HepG2 (cell line): ENCODE results near the gene ARMC5. TPM values are rescaled to one million over a fixed set of nuclear protein-coding genes. Genes with fewer than 3 reads are reported as not detected.
A peak's percentile ranks its signal among the peaks of the same experiment; 100 is the strongest.

ENCODE experiments used
- ARID2 ChIP-seq: sonication (generic); formaldehyde crosslinking; IDR thresholded peaks from 2 replicates; pipeline ENCODE4 v1.8.1; 2022; ENCODE audit warnings: mild to moderate bottlenecking, missing genetic modification reagents, borderline replicate concordance
- EED ChIP-seq: sonication (generic); formaldehyde crosslinking; IDR thresholded peaks from 2 replicates; pipeline ENCODE4 v1.5.0; 2020; ENCODE audit warnings: mild to moderate bottlenecking, missing genetic modification reagents
- ETV5 ChIP-seq: IDR thresholded peaks from 2 replicates; pipeline ENCODE4 v1.6.1; 2018; ENCODE audit warnings: missing biosample characterization, missing genetic modification reagents, inconsistent platforms, borderline replicate concordance
- FIP1L1 ChIP-seq: fragments of 200-400 bp; formaldehyde crosslinking; IDR thresholded peaks from 2 replicates; pipeline ENCODE4 v1.6.1; 2018; ENCODE audit warnings: low read depth, mild to moderate bottlenecking, low read length, moderate library complexity, borderline replicate concordance; ENCODE audit not compliant: insufficient read depth
- JARID2 ChIP-seq: sonication (generic); formaldehyde crosslinking; IDR thresholded peaks from 2 replicates; pipeline ENCODE4 v1.8.1; 2023; ENCODE audit warnings: missing genetic modification reagents, inconsistent platforms; ENCODE audit not compliant: insufficient replicate concordance
- MAZ ChIP-seq, 2 experiments: sonication (generic) in 1 of 2; formaldehyde crosslinking in 1 of 2; IDR thresholded peaks; 2 replicates each; pipeline versions ENCODE4 v1.5.0 to v1.6.1; 2012 to 2020; ENCODE audit warnings: low read depth in 2 of 2, mild to moderate bottlenecking in 2 of 2, borderline replicate concordance in 1 of 2, improper control_type of control experiment in 1 of 2, low read length in 1 of 2, missing genetic modification reagents in 1 of 2, moderate library complexity in 1 of 2
- MTF2 ChIP-seq: sonication (generic); formaldehyde crosslinking; IDR thresholded peaks from 2 replicates; pipeline ENCODE4 v1.5.0; 2020; ENCODE audit warnings: missing genetic modification reagents, borderline replicate concordance
- RXRB ChIP-seq: IDR thresholded peaks from 2 replicates; pipeline ENCODE4 v1.6.1; 2016; ENCODE audit warnings: borderline replicate concordance, missing genetic modification reagents, missing compliant biosample characterization
- SIN3B ChIP-seq: fragments of 150-350 bp; IDR thresholded peaks from 2 replicates; pipeline ENCODE4 v1.6.1; 2014; ENCODE audit warnings: low read length
- SRY ChIP-seq: sonication (generic); formaldehyde crosslinking; IDR thresholded peaks from 2 replicates; pipeline ENCODE4 v1.8.0; 2022; ENCODE audit warnings: mild to moderate bottlenecking, missing genetic modification reagents
- ZBTB10 ChIP-seq: sonication (generic); formaldehyde crosslinking; IDR thresholded peaks from 2 replicates; pipeline ENCODE4 v1.4.0; 2020; ENCODE audit warnings: missing genetic modification reagents, borderline replicate concordance
- ZNF224 ChIP-seq: sonication (generic); formaldehyde crosslinking; IDR thresholded peaks from 2 replicates; pipeline ENCODE4 v1.5.0; 2020; ENCODE audit warnings: mild to moderate bottlenecking, missing genetic modification reagents
- ZNF253 ChIP-seq: sonication (generic); formaldehyde crosslinking; IDR thresholded peaks from 2 replicates; pipeline ENCODE4 v1.8.0; 2022; ENCODE audit warnings: mild to moderate bottlenecking, missing genetic modification reagents, borderline replicate concordance
- ZNF343 ChIP-seq: sonication (generic); formaldehyde crosslinking; IDR thresholded peaks from 2 replicates; pipeline ENCODE4 v1.4.0; 2020; ENCODE audit warnings: mild to moderate bottlenecking, missing genetic modification reagents
- ZNF569 ChIP-seq: sonication (generic); formaldehyde crosslinking; IDR thresholded peaks from 2 replicates; pipeline ENCODE4 v1.5.0; 2020; ENCODE audit warnings: mild to moderate bottlenecking, missing genetic modification reagents, moderate library complexity, borderline replicate concordance
- ZNF615 ChIP-seq: sonication (generic); formaldehyde crosslinking; IDR thresholded peaks from 2 replicates; pipeline ENCODE4 v1.5.0; 2020; ENCODE audit warnings: mild to moderate bottlenecking, missing genetic modification reagents, borderline replicate concordance
- ZNF749 ChIP-seq: sonication (generic); formaldehyde crosslinking; IDR thresholded peaks from 2 replicates; pipeline ENCODE4 v1.8.0; 2022; ENCODE audit warnings: mild to moderate bottlenecking, missing genetic modification reagents, moderate library complexity, borderline replicate concordance
- ZNF788 ChIP-seq: sonication (generic); formaldehyde crosslinking; IDR thresholded peaks from 2 replicates; pipeline ENCODE4 v1.5.0; 2020; ENCODE audit warnings: mild to moderate bottlenecking, missing genetic modification reagents, borderline replicate concordance
- ZNF816 ChIP-seq: sonication (generic); formaldehyde crosslinking; IDR thresholded peaks from 2 replicates; pipeline ENCODE4 v1.8.0; 2022; ENCODE audit warnings: missing genetic modification reagents, mild to moderate bottlenecking, borderline replicate concordance
- polyA plus RNA-seq, 8 experiments: library from polyadenylated mRNA; depleted of rRNA in 3 of 8; stranded (reverse) in 7 of 8; unstranded in 1 of 8; fragments of >200 nt; fragmentation: Illumina TruSeq in 4 of 8; extraction: Trizol in 4 of 8; gene quantifications; 2 replicates each; pipeline versions ENCODE4 v1.2.1 to v1.2.3, GENCODE V29; 2011 to 2016; ENCODE audit warnings: low read depth in 4 of 8, missing spikeins in 1 of 8, mixed read lengths in 1 of 8; ENCODE audit not compliant: insufficient read depth in 1 of 8
- total RNA-seq, 5 experiments: library from RNA; depleted of rRNA; stranded (reverse); fragments of >200 nt; fragmentation: Illumina TruSeq; extraction: Trizol; gene quantifications; 2 replicates each; pipeline ENCODE4 v1.2.3, GENCODE V29; 2016; ENCODE audit warnings: low read depth in 1 of 5
- TF ChIP-seq, protein P1 (sequence below): sonication (generic); formaldehyde crosslinking; IDR thresholded peaks from 2 replicates; pipeline ENCODE4 v1.8.1; 2023; ENCODE audit warnings: mild to moderate bottlenecking, inconsistent platforms, moderate library complexity, missing genetic modification reagents, borderline replicate concordance
- TF ChIP-seq, protein P2 (sequence below): IDR thresholded peaks from 2 replicates; pipeline ENCODE4 v1.6.1; 2012; ENCODE audit warnings: inconsistent platforms
- TF ChIP-seq, protein P3 (sequence below): sonication (generic); formaldehyde crosslinking; IDR thresholded peaks from 2 replicates; pipeline ENCODE4 v1.4.0; 2020; ENCODE audit warnings: missing genetic modification reagents

The ARMC5 gene
- total and polyA plus RNA-seq, 2 of the 13 experiments (the other 11 are each of a cell fraction or from before 2014, with no cell fraction given), result 10.8 to 22.3 TPM

DNA sequence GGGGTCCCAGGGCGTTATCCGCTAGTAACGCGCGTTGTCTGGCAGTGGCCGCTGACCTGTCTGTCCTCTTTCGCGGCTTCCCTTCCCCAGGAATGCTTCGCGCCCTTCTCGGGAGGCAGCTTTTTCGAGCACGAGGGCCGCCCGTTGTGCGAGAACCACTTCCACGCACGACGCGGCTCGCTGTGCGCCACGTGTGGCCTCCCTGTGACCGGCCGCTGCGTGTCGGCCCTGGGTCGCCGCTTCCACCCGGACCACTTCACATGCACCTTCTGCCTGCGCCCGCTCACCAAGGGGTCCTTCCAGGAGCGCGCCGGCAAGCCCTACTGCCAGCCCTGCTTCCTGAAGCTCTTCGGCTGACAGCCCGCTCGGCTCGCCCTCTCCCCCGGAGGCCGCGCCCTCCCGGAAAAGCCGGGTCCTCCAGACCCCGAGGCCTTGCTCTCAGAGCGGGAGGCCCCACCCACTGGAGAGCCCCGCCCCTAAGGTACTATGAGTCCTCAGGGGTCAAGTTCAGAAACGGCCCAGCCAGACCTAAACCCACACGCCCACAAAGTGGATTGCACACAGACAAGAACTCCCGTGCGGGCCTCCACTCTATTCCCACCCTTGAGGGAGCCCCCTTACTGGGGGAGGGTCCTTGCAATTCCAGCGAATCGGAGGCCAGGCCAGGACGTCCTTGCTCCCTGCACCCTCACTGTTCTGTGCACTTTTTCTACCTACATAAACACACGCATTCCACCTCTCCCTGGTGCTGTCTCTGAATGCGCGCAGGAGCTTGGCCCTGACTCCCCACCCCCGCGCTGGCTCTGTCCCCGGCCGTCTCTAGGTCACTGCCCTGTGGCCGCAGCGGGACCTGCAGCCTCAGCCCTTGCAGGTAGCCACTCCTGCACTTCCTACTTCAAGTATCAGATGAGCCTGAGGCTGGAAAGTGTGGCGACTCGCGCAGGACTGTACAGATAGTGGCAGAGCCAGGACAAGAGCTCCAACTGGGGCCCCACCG, 18.2 kb downstream of the ARMC5 start (continued):
- TF ChIP-seq ZNF224 (CRISPR knock-in tag) (no peak), MTF2 (peak; percentile 67; the same call in 1 of the 2 replicates), ZNF253 (CRISPR knock-in tag) (no peak), ETV5 (CRISPR knock-in tag) (peak; percentile 60), FIP1L1 (no peak), ZNF343 (CRISPR knock-in tag) (peak; percentile 83), SRY (CRISPR knock-in tag) (peak; percentile 40), MAZ (IDR thresholded peaks at IDR 0.05; ENCODE audit: borderline replicate concordance, low read depth, low read length) (0 out of 2 replicates have a peak, but pooled peaks have one; percentile 71), MAZ (CRISPR knock-in tag; IDR thresholded peaks at IDR 0.05; ENCODE audit: low read depth) (no peak; the same call in 1 of the 2 replicates), JARID2 (CRISPR knock-in tag) (peak; percentile 79), SIN3B (no peak), EED (CRISPR knock-in tag) (no peak), ZNF569 (CRISPR knock-in tag) (no peak), ZNF615 (no peak), ARID2 (CRISPR knock-in tag) (no peak), ZNF816 (CRISPR knock-in tag) (no peak; the same call in 1 of the 2 replicates), RXRB (CRISPR knock-in tag) (peak; percentile 81), ZBTB10 (CRISPR knock-in tag) (no peak), ZNF788 (peak; percentile 56), ZNF749 (CRISPR knock-in tag) (0 out of 2 replicates have a peak, but pooled peaks have one; percentile 25)
- TF ChIP-seq, protein P1, sequence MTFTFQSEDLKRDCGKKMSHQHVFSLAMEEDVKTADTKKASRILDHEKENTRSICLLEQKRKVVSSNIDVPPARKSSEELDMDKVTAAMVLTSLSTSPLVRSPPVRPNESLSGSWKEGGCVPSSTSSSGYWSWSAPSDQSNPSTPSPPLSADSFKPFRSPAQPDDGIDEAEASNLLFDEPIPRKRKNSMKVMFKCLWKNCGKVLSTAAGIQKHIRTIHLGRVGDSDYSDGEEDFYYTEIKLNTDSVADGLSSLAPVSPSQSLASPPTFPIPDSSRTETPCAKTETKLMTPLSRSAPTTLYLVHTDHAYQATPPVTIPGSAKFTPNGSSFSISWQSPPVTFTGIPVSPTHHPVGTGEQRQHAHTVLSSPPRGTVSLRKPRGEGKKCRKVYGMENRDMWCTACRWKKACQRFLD (CRISPR knock-in tag), result no peak; the same call in 1 of the 2 replicates
- TF ChIP-seq, protein P2, sequence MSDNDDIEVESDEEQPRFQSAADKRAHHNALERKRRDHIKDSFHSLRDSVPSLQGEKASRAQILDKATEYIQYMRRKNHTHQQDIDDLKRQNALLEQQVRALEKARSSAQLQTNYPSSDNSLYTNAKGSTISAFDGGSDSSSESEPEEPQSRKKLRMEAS, result peak; percentile 89
- TF ChIP-seq, protein P3, sequence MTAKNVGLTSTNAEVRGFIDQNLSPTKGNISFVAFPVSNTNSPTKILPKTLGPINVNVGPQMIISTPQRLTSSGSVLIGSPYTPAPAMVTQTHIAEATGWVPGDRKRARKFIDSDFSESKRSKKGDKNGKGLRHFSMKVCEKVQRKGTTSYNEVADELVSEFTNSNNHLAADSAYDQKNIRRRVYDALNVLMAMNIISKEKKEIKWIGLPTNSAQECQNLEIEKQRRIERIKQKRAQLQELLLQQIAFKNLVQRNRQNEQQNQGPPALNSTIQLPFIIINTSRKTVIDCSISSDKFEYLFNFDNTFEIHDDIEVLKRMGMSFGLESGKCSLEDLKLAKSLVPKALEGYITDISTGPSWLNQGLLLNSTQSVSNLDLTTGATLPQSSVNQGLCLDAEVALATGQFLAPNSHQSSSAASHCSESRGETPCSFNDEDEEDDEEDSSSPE (CRISPR knock-in tag), result peak; percentile 53
